ENCODE results near the gene MOB3B. TPM values are rescaled to one million over a fixed set of nuclear protein-coding genes. Genes with fewer than 3 reads are reported as not detected.

Gene MOB3B
- total and polyA plus RNA-seq, 2 of the 13 experiments (the other 11 are each of a cell fraction or from before 2014, with no cell fraction given) = 0.03 to 0.09 TPM

- TF ChIP-seq CTCF (CRISPR knock-in tag; IDR thresholded peaks at IDR 0.05) = no peak
- no peak for TF ChIP-seq XBP1 (CRISPR knock-in tag; IDR thresholded peaks at IDR 0.05)
- TF ChIP-seq ZNF761 (CRISPR knock-in tag; conservative IDR thresholded peaks at IDR 0.05) = no peak
- no peak for TF ChIP-seq GPN1 (CRISPR knock-in tag; IDR thresholded peaks at IDR 0.05; ENCODE audit: borderline replicate concordance)
- no peak for TF ChIP-seq ZNF841 (CRISPR knock-in tag; IDR thresholded peaks at IDR 0.05; ENCODE audit: borderline replicate concordance)
- no peak for TF ChIP-seq ZBTB14 (CRISPR knock-in tag; IDR thresholded peaks at IDR 0.05)
- TF ChIP-seq MZF1 (CRISPR knock-in tag; IDR thresholded peaks at IDR 0.05; ENCODE audit: borderline replicate concordance) = no peak
- no peak for TF ChIP-seq ZNF33B (CRISPR knock-in tag; IDR thresholded peaks at IDR 0.05)
- no peak for TF ChIP-seq ZNF75D (CRISPR knock-in tag; IDR thresholded peaks at IDR 0.05; ENCODE audit: borderline replicate concordance)
- 0 out of 2 replicates have a peak, but pooled peaks have one; percentile 13 for TF ChIP-seq MIER2 (CRISPR knock-in tag; IDR thresholded peaks at IDR 0.05)
- TF ChIP-seq KDM6A (CRISPR knock-in tag; IDR thresholded peaks at IDR 0.05; ENCODE audit: low read depth) = no peak
- no peak for TF ChIP-seq ZNF709 (CRISPR knock-in tag; IDR thresholded peaks at IDR 0.05)
- TF ChIP-seq TEAD3 (CRISPR knock-in tag; optimal IDR thresholded peaks at IDR 0.05; ENCODE audit: borderline replicate concordance) = peak; percentile 18
- TF ChIP-seq HDAC2 (CRISPR knock-in tag; IDR thresholded peaks at IDR 0.05) = no peak
- TF ChIP-seq ZMYM3 (CRISPR knock-in tag; IDR thresholded peaks at IDR 0.05) = no peak
- TF ChIP-seq TOPORS (CRISPR knock-in tag; IDR thresholded peaks at IDR 0.05) = no peak
- TF ChIP-seq REXO4 (CRISPR knock-in tag; IDR thresholded peaks at IDR 0.05; ENCODE audit: borderline replicate concordance) = no peak
- peak; percentile 41; the same call in 1 of the 2 replicates for TF ChIP-seq MIER3 (CRISPR knock-in tag; IDR thresholded peaks at IDR 0.05; ENCODE audit: borderline replicate concordance)
- no peak for TF ChIP-seq ZBTB1 (CRISPR knock-in tag; IDR thresholded peaks at IDR 0.05; ENCODE audit: borderline replicate concordance)
- peak; percentile 85 for TF ChIP-seq YY1 (IDR thresholded peaks at IDR 0.05; ENCODE audit: insufficient read depth, insufficient replicate concordance, low read depth, low read length)
- TF ChIP-seq HOMEZ (CRISPR knock-in tag; IDR thresholded peaks at IDR 0.05; ENCODE audit: low read depth) = peak; percentile 91; the same call in 1 of the 2 replicates
- TF ChIP-seq ZNF326 (CRISPR knock-in tag; IDR thresholded peaks at IDR 0.05; ENCODE audit: borderline replicate concordance) = no peak
- TF ChIP-seq ZNF30 (CRISPR knock-in tag; IDR thresholded peaks at IDR 0.05) = no peak
- 0 out of 2 replicates have a peak, but pooled peaks have one; percentile 51 for TF ChIP-seq ZSCAN31 (CRISPR knock-in tag; IDR thresholded peaks at IDR 0.05; ENCODE audit: low read depth)
- TF ChIP-seq ZNF7 (CRISPR knock-in tag; IDR thresholded peaks at IDR 0.05) = no peak
- no peak for TF ChIP-seq ZNF224 (CRISPR knock-in tag; IDR thresholded peaks at IDR 0.05)
- no peak for TF ChIP-seq ZFP37 (CRISPR knock-in tag; IDR thresholded peaks at IDR 0.05; ENCODE audit: borderline replicate concordance)
These were observed 44.3 kb upstream of the MOB3B start (continued) for GRCh38 chr9:27573634-27574590.

All from HepG2 (cell line).